Choroid plexus epithelial cell (primary cell): ENCODE results near the gene PEX10.

Experiments
- DNase-seq: peaks from one replicate; pipeline ENCODE4 v3.0.0-alpha.2; 2010; ENCODE audit warnings: low read depth
- H3K4me3 ChIP-seq: 2 replicates; pipeline ENCODE4 v1.5.1; 2011; ENCODE audit warnings: low read depth, mild to moderate bottlenecking, control low read depth, low read length, moderate library complexity
- CTCF ChIP-seq: conservative IDR thresholded peaks from 2 replicates; pipeline ENCODE4 v1.5.1; 2011; ENCODE audit warnings: low read depth, mild to moderate bottlenecking, control low read depth, inconsistent platforms, low read length, moderate library complexity

PEX10 gene

GRCh38 chr1:2437617-2438016 is 25.3 kb upstream of the PEX10 start:
- no peak overlapping the region for H3K4me3 ChIP-seq
- no peak for DNase-seq
- no peak for TF ChIP-seq CTCF

- DNase-seq = no peak
- no peak overlapping the region for H3K4me3 ChIP-seq
- no peak for TF ChIP-seq CTCF
These were observed 24.5 kb upstream of the PEX10 start for GRCh38 chr1:2436876-2437275.

GRCh38 chr1:2435746-2436355 is 23.5 kb upstream of the PEX10 start:
- no peak for TF ChIP-seq CTCF
- H3K4me3 ChIP-seq = no peak overlapping the region
- no peak for DNase-seq

- no peak for TF ChIP-seq CTCF
- no peak overlapping the region for H3K4me3 ChIP-seq
- no peak for DNase-seq
These were observed 22.7 kb upstream of the PEX10 start for GRCh38 chr1:2435091-2435490.

- TF ChIP-seq CTCF = no peak
- no peak overlapping the region for H3K4me3 ChIP-seq
- DNase-seq = no peak
These were observed 21.7 kb upstream of the PEX10 start for GRCh38 chr1:2433936-2434655.

- no peak for TF ChIP-seq CTCF
- DNase-seq = no peak
- H3K4me3 ChIP-seq = no peak overlapping the region
These were observed 20.8 kb upstream of the PEX10 start for GRCh38 chr1:2433196-2433595.

- no peak for DNase-seq
- no peak overlapping the region for H3K4me3 ChIP-seq
- TF ChIP-seq CTCF = no peak
These were observed 20.1 kb upstream of the PEX10 start for GRCh38 chr1:2432441-2432844.
